Lower leg skin (tissue), 3 donors: ENCODE results near the gene BCL7A.
"Not testable (repeated sequence)": the region's sequence is repeated elsewhere in the genome, so short reads cannot be mapped to it uniquely, and the experiment has no call there.

Experiments used
- POLR2A ChIP-seq, 2 donors: fragments of 450-650 bp; IDR thresholded peaks; one replicate each; pipeline ENCODE4 v1.6.1; 2016 to 2017; ENCODE audit warnings: antibody characterized with exemption in 2 of 2, mild to moderate bottlenecking in 1 of 2, moderate library complexity in 1 of 2
- TF ChIP-seq, protein P1 (sequence below), 3 donors: fragments of 450-650 bp; IDR thresholded peaks; one replicate each; pipeline ENCODE4 v1.5.1; 2016; ENCODE audit warnings: antibody characterized with exemption in 3 of 3, mild to moderate bottlenecking in 3 of 3, moderate library complexity in 2 of 3

DNA sequence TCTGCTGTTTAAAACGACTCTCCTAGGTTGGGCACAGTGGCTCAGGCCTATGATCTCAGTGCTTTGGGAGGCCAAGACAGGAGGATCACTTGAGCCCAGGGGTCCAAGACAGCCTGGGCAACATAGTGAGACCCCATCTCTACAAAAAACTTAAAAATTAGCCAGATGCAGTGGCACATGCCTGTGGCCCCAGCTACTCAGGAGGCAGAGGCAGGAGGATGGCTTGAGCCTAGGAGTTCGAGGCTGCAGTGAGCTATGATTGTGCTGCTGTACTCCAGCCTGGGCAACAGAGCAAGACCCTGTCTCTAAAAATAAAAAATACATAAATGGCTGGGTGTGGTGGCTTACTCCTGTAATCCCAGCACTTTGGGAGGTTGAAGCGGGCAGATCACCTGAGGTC is 19.8 kb downstream of the BCL7A start:
- TF ChIP-seq, protein P1, sequence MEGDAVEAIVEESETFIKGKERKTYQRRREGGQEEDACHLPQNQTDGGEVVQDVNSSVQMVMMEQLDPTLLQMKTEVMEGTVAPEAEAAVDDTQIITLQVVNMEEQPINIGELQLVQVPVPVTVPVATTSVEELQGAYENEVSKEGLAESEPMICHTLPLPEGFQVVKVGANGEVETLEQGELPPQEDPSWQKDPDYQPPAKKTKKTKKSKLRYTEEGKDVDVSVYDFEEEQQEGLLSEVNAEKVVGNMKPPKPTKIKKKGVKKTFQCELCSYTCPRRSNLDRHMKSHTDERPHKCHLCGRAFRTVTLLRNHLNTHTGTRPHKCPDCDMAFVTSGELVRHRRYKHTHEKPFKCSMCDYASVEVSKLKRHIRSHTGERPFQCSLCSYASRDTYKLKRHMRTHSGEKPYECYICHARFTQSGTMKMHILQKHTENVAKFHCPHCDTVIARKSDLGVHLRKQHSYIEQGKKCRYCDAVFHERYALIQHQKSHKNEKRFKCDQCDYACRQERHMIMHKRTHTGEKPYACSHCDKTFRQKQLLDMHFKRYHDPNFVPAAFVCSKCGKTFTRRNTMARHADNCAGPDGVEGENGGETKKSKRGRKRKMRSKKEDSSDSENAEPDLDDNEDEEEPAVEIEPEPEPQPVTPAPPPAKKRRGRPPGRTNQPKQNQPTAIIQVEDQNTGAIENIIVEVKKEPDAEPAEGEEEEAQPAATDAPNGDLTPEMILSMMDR (IDR thresholded peaks at IDR 0.05) = not testable (repeated sequence)
- TF ChIP-seq POLR2A (IDR thresholded peaks at IDR 0.05) = not testable (repeated sequence)
